ENCODE measurements around the gene SATB1.
"Not testable (repeated sequence)": the region's sequence is repeated elsewhere in the genome, so short reads cannot be mapped to it uniquely, and the experiment has no call there.

The SATB1 gene

GRCh38 chr3:18424729-18425640 lies at the start of gene SATB1:
Gene SATB1, minus strand, starts transcription at chr3:18425339. Its CDS starts 4,372 bp downstream, at chr3:18420967.
- peak in 1 of 2 experiments; percentile 86 for DNase-seq (ENCODE audit: low read depth in 1 of 2, low spot score in 1 of 2)
- no peak for TF ChIP-seq JUND (IDR thresholded peaks at IDR 0.05; ENCODE audit: low read depth)
- in situ Hi-C loops (cut with HindIII; ENCODE audit: low pct_unique_long_range_greater_than_20kb, low sequenced_read_pairs): no loop called here

- no peak for TF ChIP-seq JUND (IDR thresholded peaks at IDR 0.05; ENCODE audit: low read depth)
- in situ Hi-C loops (cut with HindIII; ENCODE audit: low pct_unique_long_range_greater_than_20kb, low sequenced_read_pairs): no loop called here
- no peak for DNase-seq (ENCODE audit: low read depth in 1 of 2, low spot score in 1 of 2)
Measured at GRCh38 chr3:18474202-18474601, 49.1 kb upstream of the SATB1 start.

GRCh38 chr3:18469775-18470174 lies 44.6 kb upstream of the SATB1 start:
- in situ Hi-C loops (cut with HindIII; ENCODE audit: low pct_unique_long_range_greater_than_20kb, low sequenced_read_pairs): no loop called here
- no peak for TF ChIP-seq JUND (IDR thresholded peaks at IDR 0.05; ENCODE audit: low read depth)
- DNase-seq (ENCODE audit: low read depth in 1 of 2, low spot score in 1 of 2): no peak

GRCh38 chr3:18466136-18466535 lies 41.0 kb upstream of the SATB1 start:
- no peak for TF ChIP-seq JUND (IDR thresholded peaks at IDR 0.05; ENCODE audit: low read depth)
- in situ Hi-C loops (cut with HindIII; ENCODE audit: low pct_unique_long_range_greater_than_20kb, low sequenced_read_pairs): no loop called here
- DNase-seq (ENCODE audit: low read depth in 1 of 2, low spot score in 1 of 2): no peak

GRCh38 chr3:18454766-18455165 lies 29.6 kb upstream of the SATB1 start:
- TF ChIP-seq JUND (IDR thresholded peaks at IDR 0.05; ENCODE audit: low read depth): no peak
- no peak for DNase-seq (ENCODE audit: low read depth in 1 of 2, low spot score in 1 of 2)
- in situ Hi-C loops (cut with HindIII; ENCODE audit: low pct_unique_long_range_greater_than_20kb, low sequenced_read_pairs): no loop called here

GRCh38 chr3:18449618-18450017 lies 24.5 kb upstream of the SATB1 start:
- DNase-seq (ENCODE audit: low read depth in 1 of 2, low spot score in 1 of 2); in situ Hi-C loops (cut with HindIII; ENCODE audit: low pct_unique_long_range_greater_than_20kb, low sequenced_read_pairs): not testable (repeated sequence)

GRCh38 chr3:18447720-18448119 lies 22.6 kb upstream of the SATB1 start:
- no peak for TF ChIP-seq JUND (IDR thresholded peaks at IDR 0.05; ENCODE audit: low read depth)
- in situ Hi-C loops (cut with HindIII; ENCODE audit: low pct_unique_long_range_greater_than_20kb, low sequenced_read_pairs): no loop called here

GRCh38 chr3:18446149-18446825 lies 21.1 kb upstream of the SATB1 start:
- in situ Hi-C loops (cut with HindIII; ENCODE audit: low pct_unique_long_range_greater_than_20kb, low sequenced_read_pairs): no loop called here
- TF ChIP-seq JUND (IDR thresholded peaks at IDR 0.05; ENCODE audit: low read depth): no peak; the same call in 1 of the 2 replicates
- DNase-seq (ENCODE audit: low read depth in 1 of 2, low spot score in 1 of 2): peak; percentile 62 to 72

More at GRCh38 chr3:18447720-18448119, 22.6 kb upstream of the SATB1 start:
- DNase-seq (ENCODE audit: low read depth in 1 of 2, low spot score in 1 of 2): no peak

GRCh38 chr3:18445401-18446148 lies 20.4 kb upstream of the SATB1 start:
- in situ Hi-C loops (cut with HindIII; ENCODE audit: low pct_unique_long_range_greater_than_20kb, low sequenced_read_pairs): no loop called here
- TF ChIP-seq JUND (IDR thresholded peaks at IDR 0.05; ENCODE audit: low read depth): no peak
- DNase-seq (ENCODE audit: low read depth in 1 of 2, low spot score in 1 of 2): no peak

GRCh38 chr3:18444595-18445400 lies 19.7 kb upstream of the SATB1 start:
- no peak for TF ChIP-seq JUND (IDR thresholded peaks at IDR 0.05; ENCODE audit: low read depth)
- in situ Hi-C loops (cut with HindIII; ENCODE audit: low pct_unique_long_range_greater_than_20kb, low sequenced_read_pairs): no loop called here
- peak; percentile 70 to 79 for DNase-seq (ENCODE audit: low read depth in 1 of 2, low spot score in 1 of 2)

- no peak for TF ChIP-seq JUND (IDR thresholded peaks at IDR 0.05; ENCODE audit: low read depth)
- in situ Hi-C loops (cut with HindIII; ENCODE audit: low pct_unique_long_range_greater_than_20kb, low sequenced_read_pairs): no loop called here
- DNase-seq (ENCODE audit: low read depth in 1 of 2, low spot score in 1 of 2): no peak
Measured at GRCh38 chr3:18443665-18444594, 18.8 kb upstream of the SATB1 start.

All from T47D (cell line).